Fibroblast of pulmonary artery (primary cell): ENCODE results near the gene PDIK1L.

Experiments
- DNase-seq: peaks from one replicate; pipeline ENCODE4 v3.0.0-alpha.2; 2010; ENCODE audit warnings: low read depth
- H3K4me3 ChIP-seq: replicated peaks from 2 replicates; pipeline ENCODE4 v1.5.1; 2011; ENCODE audit warnings: low read depth, mild to moderate bottlenecking, control low read depth, low read length, moderate library complexity
- CTCF ChIP-seq: IDR thresholded peaks from 2 replicates; pipeline ENCODE4 v1.5.1; 2011; ENCODE audit warnings: mild to moderate bottlenecking, control low read depth, low read length, inconsistent platforms; ENCODE audit errors: missing control alignments

PDIK1L gene

GRCh38 chr1:26160527-26161414 is 49.1 kb downstream of the PDIK1L start:
- DNase-seq: no peak
- no peak overlapping the region for H3K4me3 ChIP-seq
- no peak for TF ChIP-seq CTCF

- peak; percentile 2 for TF ChIP-seq CTCF
- peak; percentile 45 for DNase-seq
- peak overlapping the region; percentile 36 for H3K4me3 ChIP-seq
These were observed 50.0 kb downstream of the PDIK1L start for GRCh38 chr1:26161415-26162219.

GRCh38 chr1:26162220-26162709 is 50.6 kb downstream of the PDIK1L start:
- TF ChIP-seq CTCF: no peak
- DNase-seq: no peak
- H3K4me3 ChIP-seq: peak overlapping the region; percentile 35

- no peak for TF ChIP-seq CTCF
- no peak for DNase-seq
- H3K4me3 ChIP-seq: no peak overlapping the region
These were observed 52.0 kb downstream of the PDIK1L start for GRCh38 chr1:26163684-26164035.

- no peak for TF ChIP-seq CTCF
- peak overlapping the region; percentile 36 for H3K4me3 ChIP-seq
- peak; percentile 33 for DNase-seq
These were observed 52.6 kb downstream of the PDIK1L start for GRCh38 chr1:26164036-26164860.
